Measurements from ENCODE around the gene MAN1C1. TPM values are rescaled to one million over a fixed set of nuclear protein-coding genes. Genes with fewer than 3 reads are reported as not detected.

MAN1C1 gene
- total RNA-seq, 1 experiment from 2014 or later, result 9.3 TPM

DNA sequence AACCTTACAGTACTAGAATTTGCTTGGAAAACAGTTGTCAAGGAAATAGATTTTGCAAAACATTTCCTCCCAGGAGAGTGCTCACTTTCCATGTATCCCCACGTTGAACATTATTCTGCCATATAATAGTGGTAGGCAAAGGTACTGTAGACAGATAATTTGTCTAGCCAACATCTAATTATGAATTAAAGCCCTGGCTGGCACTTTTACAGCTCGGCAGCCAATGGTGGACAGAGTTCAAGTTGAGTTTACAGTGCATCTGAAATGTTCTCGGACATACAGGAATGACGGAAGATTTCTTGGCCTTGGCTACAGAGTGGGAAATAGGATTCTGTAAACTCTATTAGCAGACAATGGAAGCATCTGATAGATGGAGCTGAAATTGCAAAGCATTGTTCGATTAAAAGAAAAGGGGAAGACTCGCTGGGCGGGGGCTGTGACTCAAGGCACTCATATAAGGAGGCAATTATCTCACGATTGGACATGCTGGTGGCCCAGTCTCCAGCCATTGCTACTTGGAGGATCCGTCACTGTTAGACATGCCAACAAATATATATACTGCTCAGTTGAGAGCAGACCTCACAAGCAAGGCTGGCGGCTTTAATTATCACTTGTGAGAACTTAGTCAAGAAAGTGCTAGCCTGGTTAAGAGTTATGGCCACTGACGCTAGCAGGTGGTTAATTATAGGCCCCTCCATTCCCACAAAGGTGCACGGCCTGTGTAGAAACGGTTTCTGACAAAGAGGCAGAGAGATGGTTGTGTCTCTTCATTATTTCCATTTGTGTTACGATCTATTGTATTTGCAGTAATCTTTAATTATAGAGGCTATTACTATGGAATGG is 48.0 kb downstream of the MAN1C1 start:
- Histone ChIP-seq H3K4me1 (ENCODE audit: insufficient read depth, low read length) (peaks cover 2% of the 10 kb centered on the region; the same call in 1 of the 2 replicates), H2BK20ac (ENCODE audit: low read depth, low read length, poor library complexity, severe bottlenecking) (no peak overlapping the region), H2AFZ (ENCODE audit: low read length) (no peak overlapping the region), H4K91ac (ENCODE audit: insufficient read length, low read depth, low read length) (no peak overlapping the region), H4K8ac (replicated peaks; ENCODE audit: insufficient read length, low read depth, low read length) (no peak overlapping the region), H3K14ac (ENCODE audit: insufficient read depth, low read length) (no peak overlapping the region), H4K20me1 (ENCODE audit: control insufficient read depth, insufficient read depth, insufficient read length) (no peaks in the 10 kb centered on the region), H2AK5ac (ENCODE audit: insufficient read length, low read length) (no peak overlapping the region), H3K9me3 (ENCODE audit: control insufficient read depth, low read depth, low read length) (no peaks in the 10 kb centered on the region), H3K79me1 (ENCODE audit: insufficient read depth, low read depth, low read length, poor library complexity, severe bottlenecking) (no peaks in the 10 kb centered on the region), H3K79me2 (ENCODE audit: insufficient read depth, low read length) (no peaks in the 10 kb centered on the region), H2BK5ac (ENCODE audit: insufficient read length, low read length) (no peak overlapping the region), H3K18ac (ENCODE audit: insufficient read length, low read depth, low read length) (no peak overlapping the region), H3T11ph (ENCODE audit: low read length) (no peak overlapping the region), H3K56ac (ENCODE audit: insufficient read length, low read depth, low read length) (no peak overlapping the region), H3K23me2 (ENCODE audit: insufficient read length, low read depth, low read length, poor library complexity, severe bottlenecking) (no peaks in the 10 kb centered on the region), H3K23ac (ENCODE audit: insufficient read length, low read depth, low read length) (no peak overlapping the region), H3K4ac (ENCODE audit: low read depth, low read length) (no peak overlapping the region), H3K9ac (ENCODE audit: extremely low read depth, insufficient read length, low read length) (no peak overlapping the region), H3K27ac (ENCODE audit: insufficient read length, low read depth, low read length) (no peak overlapping the region), H3K4me2 (ENCODE audit: insufficient read depth, insufficient read length, low read length) (no peak overlapping the region), H2BK15ac (ENCODE audit: low read depth, low read length) (no peak overlapping the region), H3K27me3 (ENCODE audit: insufficient read depth, low read length) (no peaks in the 10 kb centered on the region), H2BK120ac (ENCODE audit: low read depth, low read length, poor library complexity, severe bottlenecking) (no peak overlapping the region), H2BK12ac (ENCODE audit: insufficient read length, low read depth, low read length) (no peak overlapping the region), H4K5ac (ENCODE audit: insufficient read length, low read depth, low read length) (no peak overlapping the region)
- Mint-ChIP-seq H3K36me3 (ENCODE audit: insufficient read depth in 1 of 3, low read depth in 3 of 3) (no peaks in the 10 kb centered on the region), H3K4me1 (peaks cover 28 to 44% of the 10 kb centered on the region in 2 experiments), H3K4me3 (no peak overlapping the region), H3K9me3 (no peaks in the 10 kb centered on the region), H3K27ac (no peak overlapping the region), H3K27me3 (ENCODE audit: low read depth) (no peaks in the 10 kb centered on the region)
- no CpG with 5 or more reads among the region's 14 CpGs for WGBS (ENCODE audit: extremely low coverage, insufficient read length, low lambda C conversion rate)
- no peak for DNase-seq
- TF ChIP-seq, protein P1, sequence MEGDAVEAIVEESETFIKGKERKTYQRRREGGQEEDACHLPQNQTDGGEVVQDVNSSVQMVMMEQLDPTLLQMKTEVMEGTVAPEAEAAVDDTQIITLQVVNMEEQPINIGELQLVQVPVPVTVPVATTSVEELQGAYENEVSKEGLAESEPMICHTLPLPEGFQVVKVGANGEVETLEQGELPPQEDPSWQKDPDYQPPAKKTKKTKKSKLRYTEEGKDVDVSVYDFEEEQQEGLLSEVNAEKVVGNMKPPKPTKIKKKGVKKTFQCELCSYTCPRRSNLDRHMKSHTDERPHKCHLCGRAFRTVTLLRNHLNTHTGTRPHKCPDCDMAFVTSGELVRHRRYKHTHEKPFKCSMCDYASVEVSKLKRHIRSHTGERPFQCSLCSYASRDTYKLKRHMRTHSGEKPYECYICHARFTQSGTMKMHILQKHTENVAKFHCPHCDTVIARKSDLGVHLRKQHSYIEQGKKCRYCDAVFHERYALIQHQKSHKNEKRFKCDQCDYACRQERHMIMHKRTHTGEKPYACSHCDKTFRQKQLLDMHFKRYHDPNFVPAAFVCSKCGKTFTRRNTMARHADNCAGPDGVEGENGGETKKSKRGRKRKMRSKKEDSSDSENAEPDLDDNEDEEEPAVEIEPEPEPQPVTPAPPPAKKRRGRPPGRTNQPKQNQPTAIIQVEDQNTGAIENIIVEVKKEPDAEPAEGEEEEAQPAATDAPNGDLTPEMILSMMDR (conservative IDR thresholded peaks at IDR 0.05), result no peak
